Upper lobe of left lung (tissue), 6 donors: Measurements from ENCODE around the gene IL1RAP. TPM values are rescaled to one million over a fixed set of nuclear protein-coding genes. Genes with fewer than 3 reads are reported as not detected.

ENCODE experiments used
- ATAC-seq, 2 donors: fragments of 200-7000 bp; cut with Tn5 transposase; one replicate each; pipeline ENCODE4 v1.9.1; 2022; ENCODE audit warnings: mild to moderate bottlenecking in 2 of 2, moderate library complexity in 2 of 2; ENCODE audit not compliant: low FRiP score in 2 of 2
- DNase-seq, 2 donors: peaks; one replicate each; pipeline ENCODE4 v3.0.0-alpha.2; 2019 to 2020
- H3K27ac ChIP-seq, 4 donors: fragments of 200-600 bp; sonication (generic); one replicate each; pipeline ENCODE4 v1.5.1; 2016 to 2019
- H3K27me3 ChIP-seq, 4 donors: fragments of 200-600 bp; sonication (generic); one replicate each; pipeline ENCODE4 v1.5.1; 2017 to 2019
- H3K36me3 ChIP-seq, 4 donors: fragments of 200-600 bp; sonication (generic); one replicate each; pipeline ENCODE4 v1.5.1; 2016 to 2019
- H3K4me1 ChIP-seq, 4 donors: fragments of 200-600 bp; sonication (generic); one replicate each; pipeline ENCODE4 v1.5.1; 2018 to 2019
- H3K4me3 ChIP-seq, 4 donors: fragments of 200-600 bp; sonication (generic); one replicate each; pipeline ENCODE4 v1.5.1; 2017 to 2019; ENCODE audit warnings: mild to moderate bottlenecking in 2 of 4, moderate library complexity in 1 of 4
- H3K9me3 ChIP-seq, 4 donors: fragments of 200-600 bp; sonication (generic); one replicate each; pipeline ENCODE4 v1.5.1; 2018 to 2019
- CTCF ChIP-seq, 6 experiments: fragments of 450-650 bp in 4 of 6; fragments of 200-600 bp in 2 of 6; sonication (generic) in 2 of 6; IDR thresholded peaks; one replicate each; pipeline ENCODE4 v1.5.1; 2016 to 2019; ENCODE audit warnings: antibody characterized with exemption in 6 of 6
- EP300 ChIP-seq, 4 donors: sonication (generic); formaldehyde crosslinking; IDR thresholded peaks; one replicate each; pipeline ENCODE4 v1.5.1; 2017; ENCODE audit warnings: antibody characterized with exemption in 4 of 4, control low read depth in 2 of 4
- POLR2A ChIP-seq, 4 donors: fragments of 450-650 bp; IDR thresholded peaks; one replicate each; pipeline ENCODE4 v1.5.1; 2016 to 2017; ENCODE audit warnings: antibody characterized with exemption in 4 of 4, mild to moderate bottlenecking in 2 of 4
- POLR2AphosphoS5 ChIP-seq, 2 donors: sonication (generic); formaldehyde crosslinking; IDR thresholded peaks; one replicate each; pipeline ENCODE4 v1.5.1; 2017; ENCODE audit warnings: antibody characterized with exemption in 2 of 2
- WGBS, 2 donors: methylation state at CpG; one replicate each; pipeline ENCODE4 v1.1.5; 2017 to 2018; 5-methylcytosine and 5-hydroxymethylcytosine counted together
- total RNA-seq, 6 donors: library from RNA; depleted of rRNA in 4 of 6; stranded (reverse); fragments of >200 nt in 4 of 6; gene quantifications; one replicate each; pipeline versions ENCODE4 v1.1.0 to v1.2.1, GENCODE V29; 2016 to 2021
- donor health status: DM: no; HTN: no; CAD: no; lungs with moderate emphysema.
- donor health status: DM: no; HTN: yes; CAD: no; lungs with severe emphysema.

The IL1RAP gene
- total RNA-seq, 6 donors from 2014 or later: 6.3 to 29.8 (median 22.7) TPM

- Histone ChIP-seq H3K27me3 (no peaks in the 10 kb centered on the region), H3K4me1 (peaks cover 0 to 4% (median 0%) of the 10 kb centered on the region in 4 donors), H3K27ac (no peak overlapping the region), H3K4me3 (no peak overlapping the region), H3K36me3 (peaks cover 0 to 9% (median 4%) of the 10 kb centered on the region in 4 donors), H3K9me3 (no peaks in the 10 kb centered on the region)
- no peak for TF ChIP-seq POLR2A (IDR thresholded peaks at IDR 0.05)
- TF ChIP-seq EP300 (IDR thresholded peaks at IDR 0.05): no peak
- TF ChIP-seq CTCF (IDR thresholded peaks at IDR 0.05): no peak
- TF ChIP-seq POLR2AphosphoS5 (IDR thresholded peaks at IDR 0.05): no peak
- ATAC-seq (no peak), DNase-seq (no peak)
- 14 to 36% methylated on average over 4 of the region's 4 CpGs for WGBS, 2 donors
Measured at GRCh38 chr3:190605385-190605784, 91.5 kb downstream of the IL1RAP start.

- WGBS, 2 donors: 55 to 81% methylated on average over 3 of the region's 3 CpGs
- ATAC-seq: no peak
- Histone ChIP-seq H3K27ac (no peak overlapping the region), H3K9me3 (no peaks in the 10 kb centered on the region), H3K4me3 (no peak overlapping the region), H3K27me3 (no peaks in the 10 kb centered on the region), H3K36me3 (peaks cover 0 to 9% (median 4%) of the 10 kb centered on the region in 4 donors), H3K4me1 (peaks cover 0 to 4% (median 0%) of the 10 kb centered on the region in 4 donors)
- TF ChIP-seq CTCF (IDR thresholded peaks at IDR 0.05) (no peak), POLR2A (IDR thresholded peaks at IDR 0.05) (no peak)
- no peak for DNase-seq
Measured at GRCh38 chr3:190606596-190606995, 92.7 kb downstream of the IL1RAP start.

GRCh38 chr3:190607021-190607420 lies 93.1 kb downstream of the IL1RAP start:
- no peaks in the 10 kb centered on the region for H3K27me3 ChIP-seq
- DNase-seq (no peak), ATAC-seq (no peak)
- H3K4me3 ChIP-seq: no peak overlapping the region
- H3K4me1 ChIP-seq: peaks cover 0 to 4% (median 0%) of the 10 kb centered on the region in 4 donors
- whole genome bisulfite sequencing, 2 donors: 58 to 73% methylated on average over 2 of the region's 2 CpGs
- no peak overlapping the region for H3K27ac ChIP-seq
- TF ChIP-seq CTCF (IDR thresholded peaks at IDR 0.05) (no peak), POLR2A (IDR thresholded peaks at IDR 0.05) (no peak), EP300 (IDR thresholded peaks at IDR 0.05) (no peak), POLR2AphosphoS5 (IDR thresholded peaks at IDR 0.05) (no peak)
- no peaks in the 10 kb centered on the region for H3K9me3 ChIP-seq
- peaks cover 0 to 9% (median 4%) of the 10 kb centered on the region in 4 donors for H3K36me3 ChIP-seq

GRCh38 chr3:190608850-190609589 lies 95.1 kb downstream of the IL1RAP start:
- TF ChIP-seq POLR2AphosphoS5 (IDR thresholded peaks at IDR 0.05) (no peak), EP300 (IDR thresholded peaks at IDR 0.05) (no peak), CTCF (IDR thresholded peaks at IDR 0.05) (no peak), POLR2A (IDR thresholded peaks at IDR 0.05) (no peak)
- H3K4me3 ChIP-seq: no peak overlapping the region
- no peak overlapping the region for H3K27ac ChIP-seq
- no peak for ATAC-seq
- no peaks in the 10 kb centered on the region for H3K27me3 ChIP-seq
- no peak for DNase-seq
- H3K4me1 ChIP-seq: peaks cover 0 to 4% (median 0%) of the 10 kb centered on the region in 4 donors
- peaks cover 0 to 8% (median 4%) of the 10 kb centered on the region in 4 donors for H3K36me3 ChIP-seq
- 72 to 82% methylated on average over 4 of the region's 4 CpGs for WGBS, 2 donors
- H3K9me3 ChIP-seq: no peaks in the 10 kb centered on the region
